ENCODE measurements around the gene BTRC. TPM values are rescaled to one million over a fixed set of nuclear protein-coding genes. Genes with fewer than 3 reads are reported as not detected.

The BTRC gene
- total RNA-seq, 1 experiment from 2014 or later: 5.7 TPM

DNA sequence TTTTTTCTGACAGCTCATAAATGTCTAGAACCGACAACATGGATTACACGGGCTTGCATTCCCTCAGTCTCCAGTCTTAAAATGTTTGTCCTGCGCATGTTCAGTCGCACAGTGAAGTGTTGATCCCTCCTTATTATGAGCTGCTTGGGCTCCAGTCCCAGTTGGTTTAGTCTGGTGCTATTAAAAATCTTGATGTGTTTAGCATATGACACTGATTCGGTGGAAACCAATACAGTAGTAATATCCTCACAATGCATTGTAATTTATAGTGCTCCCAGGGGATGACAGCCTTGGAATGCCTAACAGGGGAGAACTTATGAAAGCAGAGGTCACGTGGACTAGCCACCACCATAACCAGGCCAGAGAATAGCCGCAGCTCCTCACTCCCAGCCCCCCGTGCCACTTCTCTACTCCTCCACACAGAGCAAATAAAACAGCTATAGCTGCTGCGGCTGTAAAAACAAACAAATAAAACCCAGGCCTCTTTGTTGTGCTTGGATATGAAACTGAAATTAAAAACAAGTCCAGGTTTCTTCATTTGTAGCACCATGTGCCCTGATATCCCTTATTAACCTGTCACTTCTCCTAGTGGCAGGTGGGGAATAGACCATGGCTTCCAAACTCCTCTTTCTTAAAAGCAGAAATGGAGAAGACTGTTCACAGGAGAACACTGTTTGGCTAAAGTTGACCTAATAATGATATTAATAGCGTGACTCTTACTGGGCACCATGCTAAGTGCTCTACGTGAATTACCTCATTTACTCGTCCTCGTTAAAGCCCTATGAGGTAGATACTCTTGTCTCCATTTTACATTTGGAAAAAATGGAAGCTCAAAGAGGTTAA is 241.8 kb downstream of the BTRC start:
- H2AFZ ChIP-seq (ENCODE audit: low read length): no peak overlapping the region
- no peak overlapping the region for H3K4me2 ChIP-seq (ENCODE audit: low read length)
- ATAC-seq (no peak), DNase-seq (no peak)
- TF ChIP-seq EZH2 (IDR thresholded peaks at IDR 0.05; ENCODE audit: low read length, unreplicated experiment) (no peak), EZH2phosphoT487 (IDR thresholded peaks at IDR 0.05; ENCODE audit: borderline replicate concordance, low read length) (no peak)
- TF ChIP-seq, protein P1, sequence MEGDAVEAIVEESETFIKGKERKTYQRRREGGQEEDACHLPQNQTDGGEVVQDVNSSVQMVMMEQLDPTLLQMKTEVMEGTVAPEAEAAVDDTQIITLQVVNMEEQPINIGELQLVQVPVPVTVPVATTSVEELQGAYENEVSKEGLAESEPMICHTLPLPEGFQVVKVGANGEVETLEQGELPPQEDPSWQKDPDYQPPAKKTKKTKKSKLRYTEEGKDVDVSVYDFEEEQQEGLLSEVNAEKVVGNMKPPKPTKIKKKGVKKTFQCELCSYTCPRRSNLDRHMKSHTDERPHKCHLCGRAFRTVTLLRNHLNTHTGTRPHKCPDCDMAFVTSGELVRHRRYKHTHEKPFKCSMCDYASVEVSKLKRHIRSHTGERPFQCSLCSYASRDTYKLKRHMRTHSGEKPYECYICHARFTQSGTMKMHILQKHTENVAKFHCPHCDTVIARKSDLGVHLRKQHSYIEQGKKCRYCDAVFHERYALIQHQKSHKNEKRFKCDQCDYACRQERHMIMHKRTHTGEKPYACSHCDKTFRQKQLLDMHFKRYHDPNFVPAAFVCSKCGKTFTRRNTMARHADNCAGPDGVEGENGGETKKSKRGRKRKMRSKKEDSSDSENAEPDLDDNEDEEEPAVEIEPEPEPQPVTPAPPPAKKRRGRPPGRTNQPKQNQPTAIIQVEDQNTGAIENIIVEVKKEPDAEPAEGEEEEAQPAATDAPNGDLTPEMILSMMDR (conservative IDR thresholded peaks at IDR 0.05; ENCODE audit: low read depth, low read length): no peak
- no peak overlapping the region for H3K4me3 ChIP-seq (ENCODE audit: low read length)
- no peaks in the 10 kb centered on the region for H3K9me3 ChIP-seq (ENCODE audit: low read length)
- H3K9me2 ChIP-seq (replicated peaks; ENCODE audit: low read length): no peaks in the 10 kb centered on the region
- intact Hi-C loops (cut with micrococcal nuclease): no loop called here
- BruUV-seq (replicated peaks): no TSS peak
- no peaks in the 10 kb centered on the region for H3K79me2 ChIP-seq (ENCODE audit: low read length)
- H3K27me3 ChIP-seq (ENCODE audit: low read length): no peaks in the 10 kb centered on the region
- H3K4me1 ChIP-seq (ENCODE audit: insufficient read depth, low read length): no peaks in the 10 kb centered on the region
- POLR2A ChIA-PET (ENCODE audit: unreplicated experiment): no interaction called here
- no peaks in the 10 kb centered on the region for H3K36me3 ChIP-seq (ENCODE audit: low read depth, low read length)
- no peak overlapping the region for H3K27ac ChIP-seq (ENCODE audit: low read length)
- no peaks in the 10 kb centered on the region for H4K20me1 ChIP-seq (ENCODE audit: low read length)
- H3K9ac ChIP-seq (ENCODE audit: low read length): no peak overlapping the region
- no peaks in the 10 kb centered on the region for H3F3A ChIP-seq (ENCODE audit: low read length, unreplicated experiment)
- CTCF ChIA-PET: no interaction called here

DNA sequence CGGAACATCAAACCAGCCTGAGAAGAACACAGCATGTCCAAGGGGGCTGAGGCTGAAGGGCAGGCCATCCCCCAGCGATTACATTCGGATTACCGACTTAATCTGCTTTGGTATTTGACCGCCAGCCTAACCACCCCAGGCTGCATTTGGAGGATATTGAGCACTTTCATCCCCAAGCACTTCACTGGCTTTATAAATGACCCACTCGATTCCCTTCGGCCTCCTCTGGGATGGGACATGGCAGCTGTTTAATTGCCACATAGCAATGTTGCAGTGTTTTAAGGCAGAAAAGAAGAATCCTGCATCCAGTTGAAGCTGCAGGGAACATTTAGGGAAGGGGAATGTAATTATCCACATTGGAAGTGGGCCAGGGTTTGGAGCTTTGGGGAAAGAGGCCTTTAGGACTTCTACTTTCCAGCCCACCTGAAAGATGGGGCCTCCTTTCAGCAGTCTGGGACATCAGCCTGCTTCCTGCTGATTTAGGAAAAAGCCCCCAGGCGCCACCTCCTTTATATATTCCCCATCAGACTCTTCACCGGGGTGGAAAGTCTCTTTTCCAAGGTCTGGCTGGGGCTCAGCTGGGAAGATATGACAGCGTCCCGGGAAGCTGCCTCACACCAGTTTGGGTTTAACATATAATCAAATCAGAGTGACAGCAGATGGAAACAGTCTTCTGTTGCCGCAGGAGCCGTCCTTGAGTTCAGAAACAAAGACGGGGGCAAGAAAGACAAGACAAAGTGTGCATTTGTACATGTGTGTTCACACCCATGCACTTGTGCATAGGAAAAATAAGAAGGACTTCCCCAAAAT is 243.3 kb downstream of the BTRC start:
- no peaks in the 10 kb centered on the region for H3K4me1 ChIP-seq (ENCODE audit: insufficient read depth, low read length)
- DNase-seq (no peak), ATAC-seq (no peak)
- no peaks in the 10 kb centered on the region for H3K79me2 ChIP-seq (ENCODE audit: low read length)
- H3K27ac ChIP-seq (ENCODE audit: low read length): no peak overlapping the region
- no peaks in the 10 kb centered on the region for H3K36me3 ChIP-seq (ENCODE audit: low read depth, low read length)
- ChIA-PET CTCF (no interaction called here), POLR2A (ENCODE audit: unreplicated experiment) (no interaction called here)
- H3K4me2 ChIP-seq (ENCODE audit: low read length): no peak overlapping the region
- H3K27me3 ChIP-seq (ENCODE audit: low read length): no peaks in the 10 kb centered on the region
- intact Hi-C loops (cut with micrococcal nuclease): no loop called here
- BruUV-seq (replicated peaks): no TSS peak
- TF ChIP-seq EZH2phosphoT487 (IDR thresholded peaks at IDR 0.05; ENCODE audit: borderline replicate concordance, low read length) (no peak), EZH2 (IDR thresholded peaks at IDR 0.05; ENCODE audit: low read length, unreplicated experiment) (no peak)
- TF ChIP-seq, protein P1 (conservative IDR thresholded peaks at IDR 0.05; ENCODE audit: low read depth, low read length): no peak
- no peak overlapping the region for H2AFZ ChIP-seq (ENCODE audit: low read length)
- no peaks in the 10 kb centered on the region for H3F3A ChIP-seq (ENCODE audit: low read length, unreplicated experiment)
- H4K20me1 ChIP-seq (ENCODE audit: low read length): no peaks in the 10 kb centered on the region
- no peak overlapping the region for H3K9ac ChIP-seq (ENCODE audit: low read length)
- no peaks in the 10 kb centered on the region for H3K9me3 ChIP-seq (ENCODE audit: low read length)
- no peaks in the 10 kb centered on the region for H3K9me2 ChIP-seq (replicated peaks; ENCODE audit: low read length)
- H3K4me3 ChIP-seq (ENCODE audit: low read length): no peak overlapping the region

Measured in PC-3 (cell line).